ELF-1 (cell line): ENCODE results near the gene SAPCD2.

Experiments
- DNase-seq: peaks from one replicate; pipeline ENCODE4 v3.0.0-alpha.2; 2016; ENCODE audit warnings: low read depth, low spot score

The SAPCD2 gene

DNA sequence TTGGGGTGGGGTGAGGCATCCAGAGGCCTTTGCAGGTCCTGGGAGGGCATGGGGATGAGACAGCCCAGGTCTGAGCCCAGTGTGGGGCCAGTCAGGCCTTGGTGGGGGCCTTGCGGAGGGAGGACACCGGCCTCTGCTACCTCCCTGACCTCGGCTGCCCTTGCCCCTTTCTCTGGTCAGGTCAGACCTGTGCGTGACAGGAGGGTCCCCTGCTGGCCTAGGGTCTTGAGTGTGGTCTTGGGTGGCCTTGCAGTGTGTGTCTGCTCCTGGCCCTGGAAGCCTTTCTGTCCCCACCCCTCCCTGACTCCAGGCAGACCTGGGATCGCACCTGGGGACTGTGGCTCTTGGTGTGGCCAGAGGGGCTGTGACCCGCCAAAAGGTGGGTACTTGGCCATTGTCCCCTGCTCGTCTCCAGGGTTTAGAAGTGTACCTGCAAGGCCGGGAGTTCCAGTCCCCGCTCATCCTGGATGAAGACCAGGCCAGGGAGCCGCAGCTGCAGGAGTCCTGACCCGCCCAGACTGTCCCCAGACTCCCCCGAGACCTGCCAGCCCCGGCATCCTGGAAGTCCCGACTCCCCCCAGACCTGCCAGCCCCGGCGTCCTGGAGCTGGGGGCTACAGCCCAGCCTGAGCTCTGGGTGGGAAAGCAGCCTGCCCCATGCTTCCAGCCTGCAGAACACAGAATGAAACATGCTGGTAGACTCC lies 12.0 kb upstream of the SAPCD2 start:
- DNase-seq, result no peak

- DNase-seq, result no peak
Observed at GRCh38 chr9:137080260-137081122, 10.1 kb upstream of the SAPCD2 start.

GRCh38 chr9:137079401-137079787 lies 9.0 kb upstream of the SAPCD2 start:
- no peak for DNase-seq

GRCh38 chr9:137078701-137079400 lies 8.5 kb upstream of the SAPCD2 start:
- DNase-seq, result peak; percentile 81

DNA sequence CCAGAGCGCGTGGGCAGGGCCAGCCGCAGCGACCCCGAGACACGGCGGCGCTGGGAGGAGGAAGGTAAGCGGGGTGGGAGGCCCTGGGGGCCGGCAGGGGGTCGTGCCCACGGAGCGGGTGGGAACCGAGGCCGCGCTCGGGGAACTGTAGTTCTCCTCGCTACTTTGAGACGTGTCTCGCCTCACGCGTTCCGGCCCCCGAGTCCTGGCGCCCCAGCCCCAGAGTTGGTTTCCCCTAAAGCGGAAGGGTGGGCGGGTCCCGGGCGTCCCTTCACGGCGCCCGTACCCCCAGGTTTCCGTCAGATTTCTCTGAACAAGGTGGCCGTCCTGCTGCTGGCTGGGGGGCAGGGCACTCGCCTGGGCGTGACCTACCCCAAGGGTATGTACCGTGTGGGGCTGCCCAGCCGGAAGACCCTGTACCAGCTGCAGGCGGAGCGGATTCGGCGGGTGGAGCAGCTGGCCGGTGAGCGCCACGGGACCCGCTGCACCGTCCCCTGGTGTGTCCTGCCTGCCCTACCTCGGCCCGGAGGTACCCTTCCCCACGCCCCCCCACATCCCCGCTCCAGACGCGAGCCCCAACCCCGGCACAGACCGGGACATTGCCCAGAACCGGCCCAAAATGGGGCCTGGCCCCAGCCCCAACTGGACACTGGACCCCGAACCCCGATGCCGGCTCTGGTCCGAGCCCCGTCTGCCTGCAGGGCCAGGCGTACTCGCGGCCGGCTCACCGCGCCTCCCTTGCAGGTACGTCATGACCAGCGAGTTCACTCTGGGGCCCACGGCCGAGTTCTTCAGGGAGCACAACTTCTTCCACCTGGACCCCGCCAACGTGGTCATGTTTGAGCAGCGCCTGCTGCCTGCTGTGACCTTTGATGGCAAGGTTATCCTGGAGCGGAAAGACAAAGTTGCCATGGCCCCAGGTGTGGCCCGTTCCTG lies 7.7 kb upstream of the SAPCD2 start:
- no peak for DNase-seq

GRCh38 chr9:137077010-137077747 lies 6.8 kb upstream of the SAPCD2 start, which contains the start of gene UAP1L1:
Gene UAP1L1, plus strand, starts transcription at chr9:137077517. Its CDS starts 16 bp downstream, at chr9:137077533.
- no peak for DNase-seq

DNA sequence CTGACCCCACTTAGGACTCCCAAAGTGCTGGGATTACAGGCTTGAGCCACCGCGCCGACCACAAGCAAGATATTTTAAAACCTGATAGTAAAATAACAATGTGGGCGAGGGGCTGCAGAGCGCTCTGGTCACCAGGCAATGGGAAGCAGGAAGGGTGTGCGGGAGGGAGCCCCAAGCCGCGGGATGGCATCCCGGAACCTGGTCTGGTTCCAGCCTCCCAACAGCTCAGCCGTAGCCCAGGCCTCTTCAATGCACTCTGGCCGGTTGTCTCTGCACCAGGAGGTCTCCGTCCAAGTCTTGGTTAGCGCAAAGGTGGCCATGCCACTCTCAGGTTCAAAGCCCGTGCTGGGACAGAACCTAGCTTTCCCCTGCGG lies 6.3 kb upstream of the SAPCD2 start:
- no peak for DNase-seq

DNA sequence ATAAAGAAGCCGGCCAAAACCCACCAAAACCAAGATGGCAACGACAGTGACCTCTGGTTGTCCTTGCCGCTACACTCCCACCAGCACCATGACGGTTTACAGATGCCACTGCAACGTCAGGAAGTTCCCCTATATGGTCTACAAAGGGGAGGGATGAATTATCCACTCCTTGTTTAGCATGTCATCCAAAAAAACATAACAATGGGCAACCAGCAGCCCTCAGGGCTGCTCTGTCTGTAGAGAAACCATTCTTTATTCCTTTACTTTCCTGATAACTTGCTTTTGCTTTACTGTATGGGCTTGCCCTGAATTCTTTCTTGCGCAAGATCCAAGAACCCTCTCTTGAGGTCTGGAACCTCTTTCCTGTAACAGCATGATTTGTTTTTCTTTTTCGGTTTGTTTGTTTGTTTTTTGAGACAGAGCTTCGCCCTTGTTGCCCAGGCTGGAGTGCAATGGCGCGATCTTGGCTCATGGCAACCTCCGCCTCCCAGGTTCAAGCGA lies 5.0 kb upstream of the SAPCD2 start:
- peak; percentile 75 for DNase-seq

- peak; percentile 30 for DNase-seq
Observed at GRCh38 chr9:137074657-137075274, 4.4 kb upstream of the SAPCD2 start.

- DNase-seq, result no peak
Observed at GRCh38 chr9:137073992-137074399, 3.6 kb upstream of the SAPCD2 start.

DNA sequence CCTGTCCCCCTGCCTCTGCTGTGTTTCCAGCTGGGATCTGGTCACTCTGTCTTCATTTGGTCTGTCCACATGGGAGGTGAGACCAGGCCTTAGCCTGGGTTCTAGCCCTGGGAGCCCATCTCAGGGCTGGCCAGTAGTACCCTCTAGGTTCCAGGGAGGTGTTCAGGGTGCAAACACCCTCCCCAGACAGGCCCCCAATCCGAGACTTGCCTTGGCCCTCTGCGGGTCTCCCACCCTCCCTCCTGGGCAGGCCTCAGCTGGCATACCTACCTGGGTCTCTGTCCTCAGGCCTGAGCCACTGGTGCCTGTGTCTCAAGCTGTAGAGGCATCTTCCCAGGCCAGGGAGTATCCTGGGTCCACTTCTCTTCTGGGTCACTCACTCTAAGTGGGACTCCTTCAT lies 925 bp upstream of the SAPCD2 start:
- no peak for DNase-seq

DNA sequence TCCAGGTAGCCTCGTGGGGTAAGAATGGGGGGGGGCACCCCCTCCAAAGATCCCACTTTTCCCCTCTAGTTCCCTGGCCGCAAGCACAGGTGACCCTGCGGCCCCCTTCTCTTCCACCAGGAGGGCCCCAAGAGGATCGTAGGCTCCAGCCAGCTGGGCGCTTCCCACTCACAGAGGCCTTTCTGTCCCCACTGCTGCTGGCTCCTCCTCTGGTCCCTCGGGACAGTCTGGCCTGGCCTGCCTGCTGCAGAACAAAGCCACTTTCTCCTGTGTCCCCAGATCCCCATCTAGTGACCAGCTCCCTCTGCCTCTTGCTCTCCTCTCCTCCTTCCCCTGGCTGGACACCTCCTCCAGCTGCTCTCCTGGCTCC lies 534 bp upstream of the SAPCD2 start:
- DNase-seq, result no peak

- peak; percentile 57 for DNase-seq
Observed at GRCh38 chr9:137069508-137070091, 757 bp downstream of the SAPCD2 start.

DNA sequence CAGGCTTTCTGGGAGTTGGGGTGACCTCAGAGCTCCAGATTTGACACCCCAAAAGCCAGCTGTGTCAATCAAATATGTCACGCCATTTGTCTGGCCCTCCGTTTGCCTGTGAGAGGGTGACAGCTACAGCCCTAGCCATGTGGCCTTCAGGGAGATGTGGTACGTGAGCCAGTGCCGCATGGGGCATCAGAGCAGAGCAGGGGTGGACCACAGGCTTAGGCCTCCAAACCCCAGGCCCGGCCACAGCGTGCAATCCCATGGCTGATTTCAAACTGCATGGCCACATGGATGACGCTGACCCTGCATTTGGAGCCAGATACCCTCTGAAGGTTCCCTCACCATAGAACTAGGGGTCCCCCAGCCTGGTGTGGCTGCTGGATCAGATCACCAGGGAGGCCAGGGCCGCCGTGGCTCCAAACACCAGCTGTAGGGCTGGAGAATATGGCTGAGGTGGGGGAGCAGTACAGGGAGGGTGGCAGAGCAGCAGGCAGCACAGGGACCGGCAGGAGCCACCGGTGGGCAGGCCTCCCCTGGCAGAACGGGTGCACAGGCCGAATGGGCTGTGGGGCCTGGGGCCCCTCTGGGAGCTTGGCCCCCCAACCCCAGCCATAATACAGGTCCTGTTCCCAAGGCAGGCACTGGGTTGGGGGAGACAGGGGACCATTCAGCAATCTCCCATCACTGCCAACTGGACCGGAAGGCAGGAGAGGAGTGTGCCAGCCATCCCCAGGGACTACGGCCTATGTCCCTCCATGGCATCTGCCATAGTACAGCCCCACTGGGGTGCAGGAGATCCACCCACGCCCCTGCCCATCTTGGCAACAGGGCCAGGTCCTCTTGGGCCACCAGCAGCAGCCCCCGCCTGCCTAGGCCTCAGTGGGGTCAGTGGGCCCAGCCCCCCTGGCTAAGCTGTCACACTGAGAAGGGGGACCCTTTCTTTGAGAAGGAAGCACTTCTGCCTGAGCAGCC lies 1.5 kb downstream of the SAPCD2 start:
- no peak for DNase-seq

DNA sequence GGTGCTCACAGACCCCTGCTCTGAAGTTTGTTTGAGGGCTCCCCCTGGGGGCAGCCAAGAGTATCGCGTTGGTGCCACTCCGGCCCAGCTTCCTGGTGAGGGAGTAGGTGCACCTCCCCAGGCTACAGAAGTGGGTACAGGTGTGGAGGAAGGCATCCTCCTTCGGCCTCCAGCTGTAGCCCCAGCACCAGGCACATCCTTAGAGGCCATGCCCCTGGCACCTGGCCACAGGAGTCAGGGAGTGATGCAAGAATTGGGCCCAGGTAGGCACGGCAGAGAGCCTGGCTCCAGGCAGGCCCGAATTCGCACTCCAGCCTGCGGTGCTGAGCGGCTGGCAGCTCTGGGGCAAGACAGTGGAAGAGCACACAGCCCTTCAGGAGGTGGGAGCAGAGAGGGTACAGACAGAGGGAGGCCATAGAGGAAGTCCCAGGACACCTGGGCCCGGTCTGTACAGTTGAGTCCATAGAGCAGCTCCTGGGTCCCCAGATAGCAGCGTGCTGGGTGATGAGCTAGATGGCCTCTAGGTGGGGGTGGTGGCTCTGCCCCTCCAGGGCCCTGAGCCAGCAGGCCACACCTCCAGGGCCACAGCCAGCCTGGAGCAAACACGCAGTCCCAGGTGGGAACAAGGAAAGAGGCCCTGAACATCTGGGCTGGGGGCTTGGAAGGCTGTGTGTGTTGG lies 2.4 kb downstream of the SAPCD2 start:
- DNase-seq, result peak; percentile 91

DNA sequence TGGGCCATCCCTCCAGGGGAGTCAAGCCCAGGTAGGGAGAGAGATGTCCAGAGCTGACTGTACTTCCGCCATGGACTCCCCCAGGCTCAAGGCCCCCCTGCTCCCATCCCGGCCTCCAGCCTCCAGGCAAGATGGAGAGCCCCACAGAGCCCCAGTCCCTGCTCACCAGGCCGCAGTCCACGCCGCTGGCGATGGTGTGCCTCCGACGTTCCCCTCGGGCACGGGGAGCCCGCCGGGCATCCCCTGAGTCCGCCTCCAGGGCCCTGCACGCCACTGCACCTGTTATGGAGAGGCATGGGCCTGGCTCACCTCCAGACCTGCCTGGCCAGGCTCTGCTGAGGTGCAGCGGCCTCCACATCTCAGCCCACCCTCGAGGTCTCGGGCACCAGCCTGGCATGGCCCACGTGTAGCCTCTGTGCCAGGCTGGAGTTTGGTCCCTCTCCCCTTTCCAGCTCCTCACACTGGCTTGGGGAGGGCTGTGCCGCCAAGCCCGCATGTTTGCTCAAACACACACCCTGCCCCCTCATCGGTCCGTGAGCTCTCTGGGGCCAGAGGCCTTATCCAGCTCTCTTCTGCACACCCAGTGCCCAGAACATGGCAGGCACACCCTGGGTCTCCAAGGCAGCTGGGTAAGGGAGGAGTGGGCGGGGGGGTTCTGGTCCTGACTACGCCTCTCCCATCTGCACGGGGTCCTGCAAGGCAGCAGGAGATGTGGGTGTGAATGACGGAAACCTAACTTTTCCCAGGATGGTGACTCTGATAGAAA lies 4.1 kb downstream of the SAPCD2 start:
- DNase-seq, result no peak

- DNase-seq, result no peak
Observed at GRCh38 chr9:137065336-137065967, 4.9 kb downstream of the SAPCD2 start.
